COLO668 (cell line): ENCODE measurements around the gene PPP2R5E.
"Not testable (repeated sequence)": the region's sequence is repeated elsewhere in the genome, so short reads cannot be mapped to it uniquely, and the experiment has no call there.

Source experiments
- DNase-seq: peaks from one replicate; lab custom pipeline; 2025; ENCODE audit not compliant: unreplicated experiment; lab: John Stamatoyannopoulos, UW

PPP2R5E gene

GRCh38 chr14:63543000-63543825 is at the start of gene PPP2R5E:
TSS of gene PPP2R5E (minus strand) at chr14:63543377. CDS start at chr14:63539685, 3,692 bp downstream.
- peak; percentile 99 for DNase-seq

DNA sequence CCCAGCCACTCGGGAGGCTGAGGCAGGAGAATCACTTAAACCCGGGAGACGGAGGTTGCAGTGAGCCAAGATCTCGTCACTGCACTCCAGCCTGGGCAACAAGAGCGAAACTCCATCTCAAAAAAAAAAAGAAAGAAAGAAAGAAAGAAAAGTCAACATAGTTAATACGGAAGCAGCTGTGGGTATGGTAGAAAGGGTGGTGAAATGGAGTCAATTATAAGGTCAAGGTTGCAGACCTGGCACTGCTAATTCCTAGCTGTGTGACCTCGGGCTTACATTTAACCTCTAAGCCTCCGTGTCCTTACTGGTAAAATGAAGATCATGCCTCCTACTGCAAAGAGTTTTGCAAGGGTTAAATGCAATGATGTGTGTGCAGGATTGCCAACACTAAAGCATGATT is 39.9 kb upstream of the PPP2R5E start:
- not testable (repeated sequence) for DNase-seq

DNA sequence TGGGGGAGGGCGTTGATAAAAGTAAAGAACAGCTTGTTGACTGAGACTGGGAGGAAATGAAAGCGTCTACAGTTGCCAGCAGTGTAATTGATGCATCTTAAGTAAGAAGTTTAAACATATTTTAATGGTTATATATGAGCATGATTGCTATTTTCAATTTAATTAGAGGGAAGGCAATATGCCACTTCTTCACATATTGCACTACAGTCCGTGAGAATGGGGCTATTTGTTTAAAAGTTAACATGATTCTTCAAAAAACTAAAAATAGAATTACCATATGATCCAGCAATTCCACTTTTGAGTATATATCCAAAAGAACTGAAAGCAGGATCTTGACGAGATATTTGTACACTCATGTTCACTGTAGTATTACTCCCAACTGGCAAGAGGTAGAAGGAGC is 38.3 kb upstream of the PPP2R5E start:
- no peak for DNase-seq

DNA sequence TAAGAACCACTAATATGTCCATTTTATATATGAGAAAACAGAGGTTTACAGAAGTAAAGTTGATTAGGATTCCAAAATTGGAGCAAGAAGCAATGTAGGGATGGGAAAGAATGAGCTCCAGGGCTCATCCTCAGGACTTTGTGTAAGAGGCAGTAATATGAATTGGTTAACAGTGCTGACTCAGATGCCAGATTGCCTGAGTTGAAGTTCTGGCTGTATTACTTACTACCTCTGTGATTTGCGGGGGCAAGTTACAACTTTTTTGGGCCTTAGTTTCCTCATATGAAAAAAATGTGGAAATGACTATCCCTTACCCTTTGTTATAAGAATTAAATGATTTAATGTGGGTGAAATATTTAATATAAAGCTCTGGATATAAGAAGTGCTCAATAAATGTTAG is 35.1 kb upstream of the PPP2R5E start:
- DNase-seq: no peak

- no peak for DNase-seq
These were observed 30.4 kb upstream of the PPP2R5E start for GRCh38 chr14:63573581-63573980.

DNA sequence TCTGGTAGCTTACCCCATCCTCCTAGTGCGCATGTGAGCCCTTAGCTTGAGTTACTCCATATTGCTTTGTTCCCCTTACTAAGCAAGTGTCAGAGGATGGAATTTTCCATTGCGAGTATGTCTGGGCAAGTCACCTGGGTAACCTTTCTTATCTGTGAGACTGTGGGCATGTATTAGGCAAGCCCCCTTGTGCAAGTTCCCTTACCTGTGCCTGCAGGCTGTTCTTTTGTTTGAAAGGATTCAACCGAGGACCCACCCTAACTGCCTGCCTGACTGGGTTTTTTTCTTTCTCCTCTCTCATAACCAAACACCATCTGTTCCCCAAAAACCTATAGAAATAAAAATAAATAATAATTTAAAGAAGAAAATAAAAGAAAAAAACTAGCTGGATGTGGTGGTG is 22.3 kb upstream of the PPP2R5E start:
- DNase-seq: no peak

DNA sequence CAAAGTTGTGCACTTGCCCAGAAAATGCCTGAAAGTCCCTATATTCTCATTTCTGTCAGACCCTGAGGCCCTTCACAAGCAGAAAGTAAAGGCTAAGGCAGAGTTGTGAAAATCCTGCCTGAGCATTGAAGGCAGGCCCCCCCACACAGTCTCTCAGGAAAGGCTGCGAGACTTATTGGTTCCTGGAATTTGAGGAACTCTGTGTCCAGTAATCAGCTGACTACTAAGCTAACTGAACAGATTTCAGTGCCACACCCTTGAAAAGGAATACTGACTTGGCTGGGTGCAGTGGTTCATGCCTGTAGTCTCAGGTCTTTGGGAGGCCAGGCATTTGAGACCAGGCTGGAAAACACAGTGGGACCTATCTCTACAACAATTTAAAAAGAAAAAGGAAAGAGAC is 21.1 kb upstream of the PPP2R5E start:
- no peak for DNase-seq

- DNase-seq: no peak
These were observed 20.3 kb upstream of the PPP2R5E start for GRCh38 chr14:63563370-63564026.

DNA sequence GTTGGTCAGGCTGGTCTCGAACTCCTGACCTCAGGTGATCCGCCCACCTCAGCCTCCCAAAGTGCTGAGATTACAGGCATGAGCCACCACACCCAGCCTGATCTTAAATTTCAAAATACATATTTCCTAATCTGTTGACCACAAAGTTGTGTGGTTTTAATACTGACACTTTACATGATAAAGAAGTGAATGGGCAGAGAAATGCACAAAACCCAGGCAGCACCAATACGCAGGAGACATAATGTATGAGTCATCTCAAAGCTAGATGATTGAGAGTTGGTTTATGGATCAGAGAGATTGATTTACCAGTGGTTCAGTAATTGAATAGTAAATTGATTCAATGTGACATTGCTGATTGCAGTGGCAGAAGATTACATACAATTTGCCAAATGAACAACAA is 19.2 kb upstream of the PPP2R5E start:
- no peak for DNase-seq

DNA sequence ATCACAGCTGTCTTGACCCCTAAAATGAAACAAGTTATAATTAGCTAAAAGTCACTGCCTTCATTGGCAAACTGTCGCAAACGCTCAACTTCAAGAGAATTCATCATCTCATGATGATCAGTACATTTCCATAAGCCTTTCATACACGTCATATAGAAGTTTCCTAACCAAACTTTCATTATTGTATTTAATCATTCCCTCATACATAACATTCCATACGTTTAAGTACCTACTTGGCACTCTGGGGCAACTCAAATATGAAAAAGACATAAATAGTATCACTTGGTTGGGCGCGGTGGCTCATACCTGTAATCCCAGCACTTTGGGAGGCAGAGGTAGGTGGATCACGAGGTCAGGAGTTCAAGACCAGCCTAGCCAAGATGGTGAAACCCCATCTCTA is 12.4 kb upstream of the PPP2R5E start:
- no peak for DNase-seq

- no peak for DNase-seq
These were observed 8.2 kb upstream of the PPP2R5E start for GRCh38 chr14:63551332-63551731.

GRCh38 chr14:63547798-63548335 is 4.7 kb upstream of the PPP2R5E start:
- no peak for DNase-seq

GRCh38 chr14:63545431-63545830 is 2.3 kb upstream of the PPP2R5E start:
- no peak for DNase-seq

- DNase-seq: no peak
These were observed 1.6 kb upstream of the PPP2R5E start for GRCh38 chr14:63544591-63545299.

DNA sequence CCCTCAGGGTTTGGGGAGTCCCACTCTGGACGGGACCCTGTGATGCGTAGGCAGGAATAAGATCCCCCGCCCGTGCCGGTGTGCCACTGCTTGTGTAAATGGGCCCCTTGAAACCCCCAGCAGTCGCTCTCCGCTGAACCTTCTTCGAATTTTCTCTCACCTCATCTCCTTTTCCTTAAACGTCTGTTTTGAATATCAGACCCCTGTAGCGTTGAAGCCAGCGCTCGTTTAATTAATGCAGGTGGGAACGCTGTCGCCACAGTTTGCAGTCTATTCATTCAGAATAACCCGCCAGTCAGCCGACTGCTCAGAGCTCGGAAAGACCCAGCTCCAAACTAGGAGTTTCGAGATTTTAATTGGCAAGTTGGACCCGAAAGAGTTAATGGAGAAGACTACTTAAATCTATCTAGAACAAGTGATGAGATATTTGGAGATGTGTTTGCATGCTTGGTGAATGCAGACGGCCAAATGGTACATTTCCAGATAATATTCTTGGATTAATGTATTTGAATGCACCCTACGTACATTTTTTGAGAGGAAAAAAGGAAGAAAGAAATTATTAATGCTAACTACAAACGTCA is 739 bp upstream of the PPP2R5E start:
- DNase-seq: no peak

DNA sequence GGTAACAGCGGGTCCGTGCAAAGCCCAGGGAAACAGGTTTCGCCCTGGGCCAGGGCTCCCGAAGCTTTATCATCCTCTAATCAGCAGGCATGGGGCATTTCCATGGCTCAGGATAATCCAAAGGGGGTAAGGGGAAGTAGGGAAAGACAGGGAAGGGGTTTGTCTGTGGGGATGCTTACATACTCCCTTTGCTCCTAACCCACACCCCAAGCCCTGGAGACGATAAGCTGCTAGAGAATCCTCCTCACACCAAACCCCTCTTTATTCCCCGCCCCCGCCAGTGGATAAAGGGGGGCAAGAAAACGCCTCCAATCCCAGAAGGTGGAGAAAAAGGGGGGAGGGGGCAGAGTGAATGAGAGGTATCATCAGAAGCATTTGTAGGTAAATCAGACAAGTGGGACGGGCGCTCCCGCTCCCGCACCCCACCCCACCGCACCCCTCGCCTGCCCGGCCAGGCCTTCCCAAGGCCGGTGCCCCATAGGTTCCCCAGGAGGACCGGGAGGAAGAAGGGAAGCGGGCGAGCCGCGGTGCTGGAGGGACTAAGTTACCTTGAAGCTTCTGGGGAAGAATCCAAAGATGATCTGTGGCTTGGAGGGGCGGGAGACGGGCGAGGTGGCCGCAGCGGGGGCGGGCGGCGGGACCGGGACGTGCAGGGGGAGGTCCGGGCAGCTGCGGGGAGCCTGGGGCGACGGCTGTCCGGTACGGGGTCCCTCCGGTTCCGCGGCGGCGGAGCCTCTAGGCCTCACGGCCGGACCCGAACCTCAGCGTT is 762 bp downstream of the PPP2R5E start:
- peak; percentile 67 for DNase-seq

DNA sequence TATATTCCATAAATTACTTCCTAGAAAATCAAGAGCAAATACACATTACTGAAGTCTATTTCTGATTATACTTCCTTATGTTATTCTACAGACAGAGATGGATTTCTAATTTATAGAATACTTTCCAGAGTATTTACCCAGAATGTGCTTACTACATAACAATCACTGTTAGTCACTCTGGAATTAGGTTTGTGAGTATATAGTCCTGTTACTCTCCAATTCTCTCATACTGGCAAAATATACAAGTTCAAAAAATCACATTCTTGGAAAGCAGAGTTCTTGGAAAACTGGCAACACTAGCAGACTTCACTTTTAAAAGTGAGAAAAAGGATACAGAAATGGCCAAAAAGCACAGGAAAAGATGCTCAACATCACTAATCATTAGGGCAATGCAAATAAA is 7.3 kb downstream of the PPP2R5E start:
- DNase-seq: no peak

GRCh38 chr14:63533474-63533873 is 9.7 kb downstream of the PPP2R5E start:
- DNase-seq: no peak

- no peak for DNase-seq
These were observed 18.5 kb downstream of the PPP2R5E start for GRCh38 chr14:63524537-63525155.
